ENCODE measurements around the gene FCF1. TPM values are rescaled to one million over a fixed set of nuclear protein-coding genes. Genes with fewer than 3 reads are reported as not detected.

Gene FCF1
- total and polyA plus RNA-seq, 11 donors = 4.3 to 46.2 (median 36.7) TPM

- 65 to 77% (median 73%) methylated on average over 4 of the region's 4 CpGs for WGBS, 4 donors
- intact Hi-C loops (cut with DNase I) = no loop called here
Observed at GRCh38 chr14:74671789-74672188, 41.2 kb upstream of the FCF1 start.

GRCh38 chr14:74673768-74674167 lies 39.2 kb upstream of the FCF1 start:
- H3K36me3 ChIP-seq = peaks cover 2 to 98% (median 85%) of the 10 kb centered on the region in 9 donors
- ATAC-seq (no peak), DNase-seq (no peak)
- TF ChIP-seq POLR2A (IDR thresholded peaks at IDR 0.05) = no peak
- TF ChIP-seq CTCF (IDR thresholded peaks at IDR 0.05) = no peak
- H3K9me3 ChIP-seq = no peaks in the 10 kb centered on the region
- WGBS, 4 donors = 87 to 90% (median 88%) methylated on average over 4 of the region's 4 CpGs
- no peak overlapping the region for H3K4me3 ChIP-seq
- intact Hi-C loops (cut with DNase I) = no loop called here
- H3K27ac ChIP-seq = no peak overlapping the region
- no peaks in the 10 kb centered on the region for H3K27me3 ChIP-seq
- H3K4me1 ChIP-seq = peaks cover 0 to 3% (median 0%) of the 10 kb centered on the region in 12 donors

More at GRCh38 chr14:74671789-74672188, 41.2 kb upstream of the FCF1 start:
- ATAC-seq = peak in 2 of 4 donors; percentile 51 to 80
- Histone ChIP-seq H3K4me1 (peaks cover 0 to 3% (median 0%) of the 10 kb centered on the region in 12 donors), H3K9me3 (no peaks in the 10 kb centered on the region), H3K27ac (peak overlapping the region in 1 of 12 donors; percentile 19), H3K36me3 (peaks cover 2 to 99% (median 97%) of the 10 kb centered on the region in 9 donors), H3K4me3 (no peak overlapping the region), H3K27me3 (no peaks in the 10 kb centered on the region)
- no peak for TF ChIP-seq CTCF (IDR thresholded peaks at IDR 0.05)
- no peak for DNase-seq

- H3K9me3 ChIP-seq = no peaks in the 10 kb centered on the region
- H3K27me3 ChIP-seq = no peaks in the 10 kb centered on the region
- peaks cover 0 to 94% (median 78%) of the 10 kb centered on the region in 9 donors for H3K36me3 ChIP-seq
- peaks cover 0 to 3% (median 0%) of the 10 kb centered on the region in 12 donors for H3K4me1 ChIP-seq
- TF ChIP-seq CTCF (IDR thresholded peaks at IDR 0.05) (no peak), POLR2A (IDR thresholded peaks at IDR 0.05) (no peak)
- intact Hi-C loops (cut with DNase I) = no loop called here
- ATAC-seq = no peak
- H3K4me3 ChIP-seq = no peak overlapping the region
- H3K27ac ChIP-seq = no peak overlapping the region
- DNase-seq = no peak
Observed at GRCh38 chr14:74675219-74675618, 37.7 kb upstream of the FCF1 start.

GRCh38 chr14:74682169-74682952 lies 30.6 kb upstream of the FCF1 start:
- WGBS, 4 donors = 92 to 93% (median 92%) methylated on average over 10 of the region's 10 CpGs
- peaks cover 0 to 92% (median 76%) of the 10 kb centered on the region in 9 donors for H3K36me3 ChIP-seq
- no peaks in the 10 kb centered on the region for H3K9me3 ChIP-seq
- no peak overlapping the region for H3K27ac ChIP-seq
- ATAC-seq (no peak), DNase-seq (no peak)
- H3K4me3 ChIP-seq = no peak overlapping the region
- H3K27me3 ChIP-seq = no peaks in the 10 kb centered on the region
- H3K4me1 ChIP-seq = peaks cover 0 to 22% (median 7%) of the 10 kb centered on the region in 12 donors
- TF ChIP-seq CTCF (IDR thresholded peaks at IDR 0.05) (no peak), POLR2A (IDR thresholded peaks at IDR 0.05) (no peak)
- intact Hi-C loops (cut with DNase I) = no loop called here
